GM19324 (cell line): ENCODE measurements around the gene TBL1X.

Experiments used
- ATAC-seq: cut with Tn5 transposase; IDR thresholded peaks from one replicate; pipeline ENCODE4 v1.9.1; 2021; ENCODE audit warnings: mild to moderate bottlenecking, moderate library complexity; ENCODE audit not compliant: unreplicated experiment, low FRiP score

TBL1X gene

DNA sequence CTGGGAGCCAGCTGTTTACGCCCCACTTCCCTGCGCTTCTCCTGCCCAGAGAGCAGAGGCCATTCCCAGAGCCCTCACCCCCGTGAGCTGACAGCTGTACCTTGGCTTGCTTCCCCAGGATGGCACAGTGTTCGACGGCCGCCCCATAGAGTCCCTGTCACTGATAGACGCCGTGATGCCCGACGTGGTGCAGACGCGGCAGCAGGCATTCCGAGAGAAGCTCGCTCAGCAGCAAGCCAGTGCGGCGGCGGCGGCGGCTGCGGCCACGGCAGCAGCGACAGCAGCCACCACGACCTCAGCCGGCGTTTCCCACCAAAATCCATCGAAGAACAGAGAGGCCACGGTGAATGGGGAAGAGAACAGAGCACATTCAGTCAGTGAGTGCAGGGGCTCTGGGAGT is 223.0 kb downstream of the TBL1X start:
- ATAC-seq, result no peak

DNA sequence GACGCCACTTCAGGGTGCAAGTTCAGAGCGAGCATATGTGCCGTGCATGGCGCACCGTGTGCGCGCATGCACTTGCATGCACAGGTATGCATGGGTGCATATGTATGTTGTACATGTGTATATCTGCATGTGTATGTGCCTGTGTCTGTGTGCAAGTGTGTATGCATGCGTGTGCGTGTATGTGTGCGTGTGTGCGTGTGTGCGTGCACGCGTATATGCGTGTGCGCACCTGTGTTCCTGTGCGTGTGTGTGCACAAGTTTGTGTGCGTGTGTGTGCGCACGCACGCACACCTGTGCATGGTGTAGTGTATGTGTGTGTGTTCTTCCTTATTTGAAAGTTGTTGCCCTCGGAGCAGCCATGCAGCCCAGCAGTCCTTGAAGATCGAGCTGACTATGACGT is 224.0 kb downstream of the TBL1X start:
- ATAC-seq, result no peak

DNA sequence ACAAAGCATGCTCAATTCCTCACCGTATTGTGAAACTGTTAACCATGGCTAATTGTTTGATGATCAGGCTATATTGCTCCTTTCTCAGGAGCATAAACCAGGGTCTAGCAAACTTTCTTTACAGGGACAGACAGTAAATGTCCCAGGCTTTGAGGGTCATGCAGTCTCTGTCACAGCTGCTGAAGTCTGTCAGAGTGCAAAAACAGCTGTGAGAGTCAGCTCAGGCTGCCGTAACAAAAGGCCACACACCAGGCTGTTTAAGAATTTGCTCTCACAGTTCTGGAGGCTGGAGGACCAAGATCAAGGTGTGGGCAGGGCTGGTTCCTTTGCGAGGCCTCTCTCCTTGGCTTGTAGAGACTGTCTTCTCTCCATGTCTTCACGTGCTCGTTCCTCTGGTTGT is 225.2 kb downstream of the TBL1X start:
- ATAC-seq, result no peak

DNA sequence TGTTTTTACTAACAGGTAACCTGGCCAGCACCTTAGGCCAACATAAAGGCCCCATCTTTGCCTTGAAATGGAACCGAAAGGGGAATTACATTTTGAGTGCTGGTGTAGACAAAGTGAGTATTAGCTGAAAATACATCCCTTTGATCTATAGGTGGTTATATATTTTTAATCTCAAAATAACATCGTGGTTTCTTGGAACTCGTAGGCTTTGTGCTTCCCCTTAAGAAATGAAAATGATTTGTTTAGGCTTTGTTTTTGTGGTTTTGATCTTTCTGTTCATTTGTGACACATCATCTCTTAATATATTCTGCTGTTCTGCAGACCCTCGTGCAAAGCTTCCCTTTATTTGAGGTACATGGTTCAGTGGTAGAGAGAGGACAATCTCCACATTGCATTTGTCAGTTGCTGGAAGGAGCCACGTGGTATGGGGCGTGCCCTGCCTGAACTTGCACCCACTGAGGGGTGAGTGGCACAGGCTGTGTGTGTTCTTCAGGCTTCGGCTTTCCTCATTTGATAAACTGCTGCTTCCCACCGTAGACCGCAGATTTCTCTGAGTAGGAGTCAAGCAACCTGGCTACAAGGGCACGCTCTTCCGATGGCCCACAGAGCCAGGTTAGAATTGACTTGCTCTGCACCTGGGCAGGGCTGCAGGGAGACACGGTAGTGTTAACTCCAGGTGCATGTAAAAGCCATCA is 228.6 kb downstream of the TBL1X start:
- no peak for ATAC-seq

DNA sequence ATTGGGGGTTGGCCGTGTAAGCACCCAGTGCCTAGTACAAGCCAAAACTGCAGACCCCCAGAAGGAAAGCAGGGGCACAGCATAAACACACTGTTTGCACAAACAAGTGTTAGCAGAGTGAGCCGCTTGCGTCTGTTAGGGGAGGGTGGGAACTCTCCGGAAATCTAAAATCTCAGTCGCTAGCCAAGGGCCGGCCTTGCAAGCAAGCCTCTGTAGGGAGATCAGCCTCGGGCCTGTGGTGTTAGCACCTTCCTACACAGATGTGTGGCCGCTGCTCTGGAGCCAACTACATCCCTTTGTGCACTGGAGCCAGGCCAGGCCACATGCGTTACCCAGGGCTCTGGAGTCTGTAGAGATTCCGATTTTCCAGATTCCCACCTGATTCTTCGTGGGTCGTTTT is 233.7 kb downstream of the TBL1X start:
- no peak for ATAC-seq

DNA sequence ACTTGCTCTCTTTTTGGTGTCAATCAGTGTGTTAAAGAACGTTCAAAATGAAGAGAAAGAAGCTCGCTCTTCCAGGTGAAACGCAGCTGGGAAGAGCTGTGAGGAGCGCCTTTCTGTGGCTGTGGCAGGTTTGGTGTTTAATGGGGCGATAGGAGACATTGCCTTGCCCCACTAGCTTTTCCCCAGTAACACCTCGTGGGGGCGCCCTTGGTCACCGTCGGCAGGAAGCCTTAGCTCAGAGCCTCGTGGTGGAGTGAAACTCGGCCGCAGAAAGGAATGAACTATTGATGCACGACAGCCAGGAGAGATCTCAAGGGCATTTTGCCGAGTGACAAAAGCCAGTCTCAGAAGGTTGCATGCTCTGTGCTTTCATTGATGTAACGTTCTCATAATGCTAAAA is 235.7 kb downstream of the TBL1X start:
- ATAC-seq, result no peak

DNA sequence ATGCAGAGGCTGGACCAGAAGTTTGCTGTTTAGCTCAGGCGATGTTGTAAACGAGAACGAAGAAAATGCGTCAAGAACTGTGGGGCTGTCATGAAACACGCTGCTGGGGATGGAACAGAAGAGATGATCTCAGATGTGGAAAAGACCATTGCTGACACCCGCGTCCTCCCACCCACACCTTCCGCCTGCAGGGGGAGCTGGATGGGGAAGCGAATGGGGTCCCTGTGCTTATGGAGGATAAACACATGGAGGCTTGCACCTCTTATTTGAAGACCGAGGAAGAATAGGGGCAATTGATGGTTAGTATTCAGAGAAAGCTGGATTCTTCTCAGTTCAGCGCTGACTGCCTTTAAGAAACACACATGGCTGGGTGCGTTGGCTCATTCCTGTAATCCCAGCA is 236.9 kb downstream of the TBL1X start:
- no peak for ATAC-seq

DNA sequence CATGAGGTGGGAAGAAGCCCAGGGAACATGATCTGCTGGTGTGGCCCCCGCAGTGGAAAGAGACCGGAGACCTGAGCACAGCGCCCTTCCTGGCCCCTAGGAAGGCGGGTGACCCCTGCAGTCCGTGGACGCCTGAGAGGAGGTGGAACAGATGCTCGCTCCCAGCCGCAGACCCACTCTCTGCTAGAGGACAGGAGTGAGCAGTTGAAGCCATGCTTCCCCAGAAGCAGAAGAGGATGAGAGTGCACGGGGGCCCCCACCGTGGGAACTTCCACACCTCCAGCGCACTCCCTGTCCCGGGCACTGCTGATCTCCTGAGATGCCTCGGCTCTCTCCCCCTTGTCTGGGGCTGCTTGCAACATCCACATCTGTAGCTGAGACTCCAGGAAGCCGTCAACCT is 238.5 kb downstream of the TBL1X start:
- ATAC-seq, result no peak

DNA sequence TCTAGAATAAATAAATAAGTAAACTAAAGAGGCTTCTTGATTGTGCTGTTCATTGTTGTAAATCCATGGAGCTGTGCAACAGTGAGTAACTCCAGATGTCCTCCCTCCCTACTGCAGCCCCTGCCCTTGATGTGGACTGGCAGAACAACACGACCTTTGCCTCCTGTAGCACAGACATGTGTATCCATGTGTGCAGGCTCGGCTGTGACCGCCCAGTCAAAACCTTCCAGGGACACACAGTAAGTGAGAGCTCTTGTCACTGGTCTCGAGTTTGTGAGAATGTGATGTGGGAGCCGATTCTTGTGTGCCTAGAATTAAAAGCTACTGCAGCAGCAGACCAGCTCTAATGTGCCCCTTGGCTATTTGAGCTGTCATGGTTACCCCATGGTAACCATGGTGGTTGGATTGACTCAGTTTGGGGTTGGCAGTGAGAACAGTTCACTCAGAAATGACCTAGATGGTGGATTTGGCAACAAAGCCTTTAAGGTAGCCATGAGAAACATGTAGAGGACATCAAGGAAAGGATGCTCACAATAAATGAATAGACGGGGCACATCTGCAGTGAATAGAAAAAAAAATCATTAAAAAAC is 240.1 kb downstream of the TBL1X start:
- no peak for ATAC-seq

DNA sequence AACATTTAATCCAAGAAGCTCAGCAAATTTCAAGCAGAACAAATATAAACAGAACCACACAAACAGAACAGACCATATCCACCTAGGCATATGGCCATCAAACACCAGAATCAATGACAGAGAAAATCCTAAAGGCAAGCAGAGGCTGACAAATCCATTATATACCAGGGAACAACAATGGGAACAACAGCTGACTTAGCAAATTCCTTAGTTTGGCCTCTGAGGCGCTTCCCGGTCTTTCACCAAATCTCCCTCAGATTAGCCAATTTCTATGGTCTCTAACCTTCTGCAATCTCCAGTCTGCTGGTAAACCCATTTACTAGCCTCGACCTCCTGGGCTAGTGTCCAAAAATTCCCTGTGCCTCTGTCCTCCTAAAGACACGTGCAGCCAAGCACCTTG is 241.6 kb downstream of the TBL1X start:
- ATAC-seq, result no peak

DNA sequence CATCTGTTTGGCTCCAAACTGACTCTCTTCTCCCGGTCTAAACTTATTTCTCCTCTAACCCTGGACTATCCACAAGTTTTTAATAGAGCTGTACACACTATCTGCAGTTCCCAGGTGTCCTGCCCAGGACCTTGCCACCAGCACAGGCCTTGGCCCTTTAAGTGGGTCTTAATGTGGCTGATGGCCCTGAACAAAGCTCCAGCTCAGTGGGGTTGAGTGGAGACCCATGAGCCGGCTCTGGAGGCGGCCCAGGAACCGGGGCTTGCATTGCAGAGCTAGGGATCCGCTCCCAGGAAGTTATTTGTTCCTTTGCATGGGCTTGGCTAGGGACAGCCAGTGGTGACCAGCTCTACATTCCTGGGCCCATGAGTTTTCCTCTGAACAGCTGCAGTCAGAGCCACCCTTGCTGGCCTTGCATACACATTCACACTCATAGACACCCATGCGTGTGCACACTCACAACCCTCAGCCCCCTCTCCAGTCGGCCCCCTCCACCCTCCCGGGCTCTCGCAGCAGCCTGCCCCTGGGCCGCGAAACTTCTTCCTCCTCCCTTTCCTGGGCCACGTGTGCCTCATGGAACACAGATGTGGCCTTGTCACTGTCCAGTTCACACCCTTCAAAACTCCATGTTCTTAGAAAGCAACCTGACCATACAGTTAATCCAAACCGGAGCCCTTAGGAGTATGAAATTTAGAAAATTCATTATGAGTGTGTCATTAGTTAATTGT is 242.6 kb downstream of the TBL1X start:
- no peak for ATAC-seq

DNA sequence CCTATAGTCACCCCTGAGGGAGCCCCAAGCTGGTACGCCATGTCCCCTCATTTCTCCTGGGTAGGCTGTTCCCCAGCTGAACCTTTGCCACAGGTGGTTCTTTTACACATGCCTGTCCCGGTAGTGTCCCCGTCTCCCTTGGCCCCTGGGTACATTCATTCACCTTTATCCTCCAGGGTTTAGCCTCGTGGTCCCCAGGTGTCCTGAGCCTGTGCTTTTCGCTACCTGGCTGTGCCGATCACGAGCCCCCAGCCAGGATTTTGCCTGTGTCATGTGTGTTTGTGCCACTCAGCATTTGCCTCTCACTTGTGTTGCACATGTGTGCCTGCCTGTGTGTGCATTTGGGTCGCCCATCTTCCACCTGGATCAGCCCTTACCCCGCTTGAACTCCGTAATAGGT is 243.2 kb downstream of the TBL1X start:
- no peak for ATAC-seq

DNA sequence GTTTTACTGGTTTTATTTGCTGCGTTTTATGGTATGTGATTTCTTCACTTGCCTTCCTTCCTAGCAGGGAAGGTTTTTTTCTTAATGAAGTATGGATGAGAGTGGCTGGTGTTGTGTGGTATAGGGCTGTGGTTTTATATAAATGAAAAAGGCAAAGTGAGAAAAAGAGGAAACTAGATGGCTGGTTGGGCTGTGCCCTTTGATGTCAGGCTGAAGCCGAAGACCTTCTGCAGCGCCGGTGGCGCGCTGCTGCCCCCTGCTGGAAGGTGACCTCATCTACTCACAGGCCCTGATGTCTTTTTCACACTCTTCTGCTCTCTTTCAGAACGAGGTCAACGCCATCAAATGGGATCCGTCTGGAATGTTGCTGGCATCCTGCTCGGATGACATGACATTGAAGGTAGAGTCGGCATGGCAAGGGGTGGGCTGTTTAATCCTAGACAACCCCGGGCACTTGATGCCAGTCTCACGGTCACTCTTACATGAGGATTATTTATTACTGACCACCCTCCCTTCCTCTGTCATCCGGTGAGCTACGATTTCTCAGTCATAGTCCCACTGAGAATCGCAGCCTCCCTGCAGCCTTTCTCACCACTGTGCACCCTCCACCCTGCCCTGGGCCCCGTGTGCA is 244.2 kb downstream of the TBL1X start:
- ATAC-seq, result peak; percentile 75

DNA sequence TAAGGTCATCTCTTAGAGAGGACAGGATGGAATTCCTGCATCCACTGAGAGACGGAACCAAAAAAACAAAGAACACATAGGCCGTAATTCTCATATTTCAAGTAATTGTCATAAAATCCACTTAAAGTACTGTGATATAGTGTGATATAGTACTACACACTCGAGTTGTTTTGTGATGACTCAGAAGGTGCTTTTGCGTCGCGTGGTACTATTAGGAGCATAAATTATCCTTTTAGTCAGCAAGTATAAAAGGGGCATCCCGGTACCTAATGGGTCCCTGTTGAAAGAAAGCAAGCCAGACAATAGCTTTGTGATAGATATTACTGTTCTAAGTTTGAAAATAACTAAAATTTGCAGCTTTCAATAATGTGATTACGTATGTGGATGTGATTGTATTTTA is 245.5 kb downstream of the TBL1X start:
- ATAC-seq, result no peak

DNA sequence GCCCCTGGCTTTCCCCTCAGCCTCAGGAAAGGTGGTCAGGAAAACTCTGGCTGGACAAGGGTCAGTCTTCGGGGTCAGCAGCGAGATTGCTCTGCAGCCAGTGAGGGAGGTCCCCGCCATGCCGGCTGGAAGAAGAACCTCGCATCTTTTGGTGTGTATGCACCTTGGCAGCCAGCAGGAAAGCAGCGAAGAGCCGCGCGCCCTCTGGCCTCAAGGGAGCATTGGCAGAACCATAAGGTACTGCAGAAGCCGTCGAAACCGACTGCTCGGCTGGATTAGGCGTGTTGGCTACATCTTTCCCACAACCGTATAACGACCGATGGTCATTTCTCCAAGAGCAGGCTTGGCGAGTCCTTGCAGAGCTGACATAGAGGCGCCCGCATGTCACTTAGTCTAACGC is 252.5 kb downstream of the TBL1X start:
- ATAC-seq, result no peak

DNA sequence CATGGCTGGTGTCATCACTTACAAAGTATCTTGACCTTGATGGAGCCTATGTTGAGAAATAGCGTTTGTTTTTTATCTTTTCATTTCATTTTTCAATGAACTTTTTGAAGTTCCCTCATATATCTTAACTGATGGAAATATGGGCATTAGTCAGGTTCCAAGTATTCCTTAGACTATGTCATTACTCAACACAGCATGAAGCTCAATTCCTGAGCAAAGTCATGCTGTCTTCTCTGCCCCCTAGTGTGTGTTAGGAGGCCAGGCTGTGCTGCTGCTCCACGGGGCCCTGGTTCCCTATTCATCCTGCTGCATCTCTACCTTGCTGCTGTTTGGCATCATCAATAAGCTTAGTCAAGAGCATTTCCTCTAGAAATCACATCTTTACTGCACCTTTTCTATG is 259.9 kb downstream of the TBL1X start:
- ATAC-seq, result no peak

DNA sequence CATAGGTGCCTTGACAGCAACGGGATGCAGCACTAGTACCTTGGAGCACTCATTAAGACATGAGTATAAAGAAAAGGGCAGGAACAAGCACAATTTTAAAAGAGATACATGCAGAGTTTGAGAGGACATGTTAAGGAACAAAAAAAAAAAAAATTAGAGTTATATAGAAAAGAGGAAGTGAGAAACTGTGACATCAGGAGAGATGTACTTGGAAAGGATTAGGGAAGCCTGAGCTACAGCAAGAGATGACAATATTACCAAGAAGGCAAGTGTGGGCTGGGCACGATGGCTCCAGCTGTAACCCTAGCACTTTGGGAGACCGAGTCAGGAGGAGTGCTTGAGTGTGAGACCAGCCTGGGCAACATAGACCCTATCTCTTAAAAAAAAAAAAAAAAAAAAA is 263.4 kb downstream of the TBL1X start:
- no peak for ATAC-seq

DNA sequence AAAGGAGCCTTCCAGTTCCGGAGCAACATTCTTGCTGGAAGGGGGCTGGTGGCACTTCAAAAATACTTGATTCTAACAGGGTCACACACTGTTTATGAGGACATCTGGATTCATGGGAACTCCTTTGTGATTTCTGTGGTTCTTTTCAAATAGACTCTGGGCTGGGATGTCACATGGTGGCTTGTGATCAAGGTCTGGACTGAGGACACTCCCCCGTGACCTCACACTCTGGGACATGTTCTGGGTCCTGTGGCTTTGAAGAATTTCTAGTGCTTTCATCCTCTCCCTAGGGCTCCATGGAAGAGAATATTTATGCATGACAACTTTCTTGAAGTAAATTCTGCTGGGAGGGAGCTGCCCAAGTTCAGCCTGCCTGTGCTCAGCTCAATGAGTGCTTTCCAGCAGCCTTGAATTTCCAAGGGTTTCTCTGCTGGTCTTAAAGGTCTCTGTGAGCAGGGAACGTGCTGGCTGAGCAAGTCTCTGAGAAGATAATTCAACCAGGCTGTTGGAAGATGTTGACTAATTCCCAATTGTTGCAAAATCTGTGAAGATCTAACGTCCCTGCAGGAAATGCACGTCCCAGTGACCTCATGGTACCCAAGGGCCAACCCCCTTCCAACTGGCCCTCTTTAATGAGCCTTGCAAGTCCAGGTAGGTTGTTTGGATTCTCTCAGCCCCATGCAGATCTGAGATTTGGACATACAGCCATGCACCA is 264.5 kb downstream of the TBL1X start:
- ATAC-seq, result no peak

DNA sequence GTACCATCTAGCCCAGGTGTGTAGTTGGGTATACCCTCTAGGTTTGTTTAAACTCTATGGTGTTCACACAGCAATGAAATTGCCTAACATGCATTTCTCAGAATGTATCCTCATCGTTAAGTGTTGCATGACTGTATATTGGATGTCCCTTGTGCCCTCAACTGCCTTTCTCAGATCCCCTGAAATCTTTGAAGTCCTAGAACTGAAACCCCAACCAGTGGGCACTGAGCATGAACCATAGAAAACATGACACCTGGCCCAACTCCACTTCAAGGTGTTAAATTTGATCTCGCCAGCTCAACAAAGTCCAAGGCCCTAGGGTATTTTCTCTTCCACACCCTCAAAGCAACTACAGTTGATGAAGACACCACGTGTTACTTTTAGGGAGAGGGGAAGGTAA is 265.2 kb downstream of the TBL1X start:
- ATAC-seq, result no peak

DNA sequence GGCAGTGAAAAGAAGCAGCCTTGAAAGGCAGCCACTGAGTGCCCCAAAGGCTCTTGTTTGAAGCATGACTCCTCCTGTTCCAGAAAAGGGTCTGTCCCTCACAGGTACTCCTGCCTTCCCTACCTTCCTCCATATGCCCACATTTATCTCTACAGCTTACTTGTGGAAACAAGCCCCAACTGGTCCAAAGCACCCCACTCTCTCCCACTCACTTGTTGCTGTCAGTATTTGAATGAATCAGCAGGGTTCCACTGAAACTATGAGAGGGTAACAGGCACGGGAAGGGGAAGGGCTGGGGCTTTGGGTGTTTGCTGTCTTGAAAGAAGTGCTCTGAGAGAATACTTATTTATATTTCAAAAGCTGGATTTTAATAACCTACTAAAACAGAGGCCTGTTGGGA is 265.9 kb downstream of the TBL1X start:
- no peak for ATAC-seq

DNA sequence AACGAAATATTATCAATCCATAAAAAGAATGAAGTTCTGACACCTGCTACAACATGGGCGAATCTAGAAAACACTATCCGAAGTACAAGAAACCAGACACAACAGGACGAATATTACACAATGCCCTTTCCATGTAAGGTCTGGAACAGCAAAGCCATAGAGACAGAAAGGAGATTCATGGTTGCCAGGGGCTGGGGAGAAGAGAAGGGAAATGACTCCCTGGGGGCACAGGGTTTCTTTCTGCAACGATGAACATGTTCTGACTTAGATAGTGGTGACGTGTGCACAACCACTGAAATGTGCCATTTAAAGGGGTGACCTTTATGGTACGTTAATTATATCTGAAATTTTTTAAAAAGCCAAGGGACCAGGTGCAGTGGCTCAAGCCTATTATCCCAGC is 272.5 kb downstream of the TBL1X start:
- ATAC-seq, result no peak
